D721Med (cell line): ENCODE results near the gene SLC15A4.

Source experiments
- DNase-seq: peaks from one replicate; pipeline ENCODE4 v3.0.0; 2011; ENCODE audit warnings: low spot score; ENCODE audit not compliant: insufficient read length
- FAIRE-seq: peaks from 2 replicates; lab custom pipeline; 2011; peaks lifted over from hg19 to GRCh38; lab: Jason Lieb, UNC
- TF ChIP-seq, protein P1 (sequence below): IDR thresholded peaks from 2 replicates; pipeline ENCODE4 v1.5.1; 2012; ENCODE audit warnings: mild to moderate bottlenecking, control low read depth; ENCODE audit not compliant: insufficient read depth; ENCODE audit errors: missing control alignments

SLC15A4 gene

DNA sequence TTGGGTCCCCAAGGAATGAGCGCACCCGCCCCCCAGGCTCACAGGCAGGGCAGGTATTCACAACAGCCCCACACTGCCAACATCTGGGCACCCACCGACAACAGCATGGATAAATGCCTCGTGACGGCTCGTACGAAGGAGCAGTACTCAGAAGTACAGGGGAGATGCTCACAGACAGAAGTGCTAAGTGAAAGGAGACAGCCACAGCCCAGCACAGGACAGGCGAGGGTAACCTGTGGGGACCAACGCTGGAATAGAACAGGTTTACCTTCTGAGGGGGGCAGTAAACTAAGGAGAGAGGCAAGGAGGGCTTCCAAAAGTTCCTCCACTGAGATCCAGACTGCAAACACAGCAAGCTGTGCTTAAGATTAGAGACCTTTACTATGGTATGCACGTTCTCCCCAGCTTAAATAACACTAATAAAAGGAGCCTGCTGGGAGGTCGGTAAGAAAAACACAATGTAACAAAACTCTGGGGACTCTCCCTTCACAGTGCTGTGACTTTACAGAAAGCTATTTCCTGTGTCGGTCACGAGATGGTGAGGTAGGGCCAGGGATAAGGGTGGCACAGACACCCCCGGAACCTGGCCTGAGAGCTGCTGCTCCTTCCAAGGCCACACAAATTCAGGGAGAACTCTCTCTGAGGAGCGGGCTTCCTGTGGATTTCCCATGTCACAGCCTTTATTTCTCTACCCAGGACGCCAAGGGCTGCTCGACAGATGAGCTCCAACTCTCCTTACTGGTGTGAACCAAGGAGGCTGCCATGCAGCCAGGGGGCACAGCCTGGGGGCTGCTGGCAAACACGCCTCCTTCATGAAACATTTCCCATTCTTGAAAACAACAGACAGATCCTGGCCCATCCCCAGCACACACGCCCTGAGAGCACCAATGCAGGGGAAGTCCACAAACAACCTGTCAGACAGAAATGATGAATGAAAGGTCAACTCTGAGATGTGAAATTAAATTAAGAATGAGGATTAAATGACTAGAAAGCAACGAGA is 26.3 kb downstream of the SLC15A4 start:
- DNase-seq (no peak), FAIRE-seq (no peak)
- TF ChIP-seq, protein P1, sequence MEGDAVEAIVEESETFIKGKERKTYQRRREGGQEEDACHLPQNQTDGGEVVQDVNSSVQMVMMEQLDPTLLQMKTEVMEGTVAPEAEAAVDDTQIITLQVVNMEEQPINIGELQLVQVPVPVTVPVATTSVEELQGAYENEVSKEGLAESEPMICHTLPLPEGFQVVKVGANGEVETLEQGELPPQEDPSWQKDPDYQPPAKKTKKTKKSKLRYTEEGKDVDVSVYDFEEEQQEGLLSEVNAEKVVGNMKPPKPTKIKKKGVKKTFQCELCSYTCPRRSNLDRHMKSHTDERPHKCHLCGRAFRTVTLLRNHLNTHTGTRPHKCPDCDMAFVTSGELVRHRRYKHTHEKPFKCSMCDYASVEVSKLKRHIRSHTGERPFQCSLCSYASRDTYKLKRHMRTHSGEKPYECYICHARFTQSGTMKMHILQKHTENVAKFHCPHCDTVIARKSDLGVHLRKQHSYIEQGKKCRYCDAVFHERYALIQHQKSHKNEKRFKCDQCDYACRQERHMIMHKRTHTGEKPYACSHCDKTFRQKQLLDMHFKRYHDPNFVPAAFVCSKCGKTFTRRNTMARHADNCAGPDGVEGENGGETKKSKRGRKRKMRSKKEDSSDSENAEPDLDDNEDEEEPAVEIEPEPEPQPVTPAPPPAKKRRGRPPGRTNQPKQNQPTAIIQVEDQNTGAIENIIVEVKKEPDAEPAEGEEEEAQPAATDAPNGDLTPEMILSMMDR, result no peak

DNA sequence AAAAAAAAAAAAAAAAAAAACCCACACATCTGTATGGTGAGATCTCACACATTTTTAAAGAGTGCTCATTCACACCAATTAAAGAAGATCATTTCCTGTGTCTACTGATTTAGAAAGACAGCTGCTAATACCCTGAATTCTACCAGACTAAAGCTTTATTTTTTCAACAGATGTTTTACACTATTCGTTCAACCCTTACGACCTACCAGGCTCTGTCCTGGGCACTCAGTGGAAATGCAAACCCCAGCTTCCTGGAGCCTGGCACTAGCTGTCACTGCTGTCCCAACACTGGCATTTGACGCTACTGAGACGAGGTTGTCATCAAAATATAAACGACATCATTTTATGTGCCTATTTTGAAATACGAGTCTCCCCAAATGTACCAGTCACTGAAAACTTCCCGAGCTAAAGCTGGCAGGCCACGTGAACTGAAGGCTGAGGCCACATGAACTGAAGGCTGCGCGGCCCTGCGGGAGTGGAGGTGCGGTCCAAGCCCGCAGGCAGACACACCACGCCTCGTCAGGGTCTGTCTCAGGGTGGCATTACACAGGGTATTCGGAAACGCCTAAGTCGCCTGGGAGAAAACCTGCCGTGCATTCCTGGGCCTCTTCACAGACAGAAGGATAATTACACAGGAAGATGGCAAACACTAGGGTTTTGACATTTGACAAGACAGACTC is 27.2 kb downstream of the SLC15A4 start:
- DNase-seq (no peak), FAIRE-seq (no peak)
- TF ChIP-seq, protein P1, result no peak

- TF ChIP-seq, protein P1, result no peak
- no peak for FAIRE-seq
- DNase-seq, result no peak
Observed at GRCh38 chr12:128795530-128796361, 28.0 kb downstream of the SLC15A4 start.

GRCh38 chr12:128794661-128795529 is 28.9 kb downstream of the SLC15A4 start:
- TF ChIP-seq, protein P1, result no peak
- DNase-seq, result no peak
- FAIRE-seq, result no peak

- DNase-seq, result no peak
- TF ChIP-seq, protein P1, result no peak
- no peak for FAIRE-seq
Observed at GRCh38 chr12:128793701-128794100, 30.1 kb downstream of the SLC15A4 start.

DNA sequence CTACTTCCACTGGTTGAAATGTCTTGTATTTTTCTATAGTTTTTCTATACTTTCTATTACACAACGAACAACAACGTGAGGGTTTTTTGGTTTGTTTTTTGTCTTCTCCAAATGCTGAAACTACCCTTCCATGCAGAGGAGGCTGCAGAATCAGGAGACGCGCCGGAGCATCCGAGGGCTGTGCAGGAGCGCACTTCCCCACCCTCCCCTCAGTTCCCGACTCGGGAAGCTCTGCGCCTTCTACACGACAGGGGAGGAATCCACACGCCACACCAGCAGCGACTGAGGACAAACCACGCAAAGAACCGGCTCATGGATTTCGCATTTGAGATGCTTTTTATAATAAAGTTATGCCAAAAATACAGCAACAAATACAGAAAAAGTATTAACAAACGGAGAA is 30.9 kb downstream of the SLC15A4 start:
- FAIRE-seq, result no peak
- DNase-seq, result no peak
- TF ChIP-seq, protein P1, result no peak
